DMS79 treated with DMSO at 0.1 percent for 48 hours (cell line): ENCODE results near the gene MGMT.

Source experiments
- DNase-seq: peaks from one replicate; lab custom pipeline; 2025; lab: John Stamatoyannopoulos, UW

The MGMT gene

DNA sequence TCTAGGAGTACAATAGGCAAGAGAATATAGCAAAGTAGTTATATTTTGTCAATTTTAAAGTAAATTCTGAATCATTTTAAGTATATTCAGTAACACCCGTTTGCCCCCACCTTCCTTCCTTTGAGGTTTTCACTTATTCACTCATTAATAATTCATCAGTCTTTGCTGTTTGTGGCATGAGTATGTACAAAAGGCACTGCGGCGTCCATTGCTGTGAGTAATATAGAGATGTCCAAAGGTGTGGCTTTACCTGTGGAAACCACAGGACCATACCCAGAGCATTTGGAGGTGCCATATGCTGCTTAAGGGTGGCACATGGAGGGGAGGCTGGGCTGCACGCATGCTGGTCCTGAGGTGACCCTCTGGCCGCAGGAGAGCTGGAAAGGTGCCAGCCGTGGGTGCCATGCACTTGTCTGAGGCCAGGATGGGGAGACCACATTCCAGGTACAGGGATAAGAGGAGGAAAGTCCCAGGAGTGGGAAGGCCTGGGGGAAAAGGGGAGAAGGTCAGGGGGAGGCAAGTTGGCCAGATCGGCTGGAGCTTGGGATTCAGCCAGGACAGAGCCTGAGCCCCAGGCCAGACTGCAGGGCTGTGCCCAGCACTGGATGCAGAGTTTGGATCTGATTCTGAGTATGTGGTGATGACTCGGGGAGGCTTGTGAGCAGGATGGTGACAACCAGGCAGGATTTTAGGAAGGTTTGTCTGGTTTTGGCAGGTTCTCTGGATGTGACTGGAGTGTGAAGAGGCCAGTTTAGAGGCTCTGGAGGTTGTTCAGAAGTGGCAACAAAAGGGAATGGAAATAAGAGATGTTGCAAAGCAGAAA is 223.4 kb downstream of the MGMT start:
- no peak for DNase-seq

DNA sequence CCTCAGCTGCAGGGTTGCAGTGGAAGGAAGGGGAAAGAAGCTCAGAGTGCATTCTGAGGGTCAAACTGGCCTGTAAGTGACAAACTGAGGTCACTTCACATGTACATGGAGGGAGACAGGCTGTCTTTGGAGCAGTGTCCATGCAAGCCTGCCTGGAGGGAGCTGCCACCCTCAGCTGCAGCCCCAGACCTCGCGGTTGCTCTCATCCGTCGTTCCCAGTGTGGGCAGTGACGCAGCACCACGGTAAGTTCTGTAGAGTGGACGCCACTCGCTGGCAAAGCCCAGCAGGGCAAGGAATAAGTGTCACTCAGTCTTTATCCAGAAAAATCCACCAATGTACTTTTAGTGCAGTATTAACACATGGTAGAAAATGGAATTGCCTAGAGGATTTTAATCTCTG is 225.7 kb downstream of the MGMT start:
- DNase-seq: no peak

DNA sequence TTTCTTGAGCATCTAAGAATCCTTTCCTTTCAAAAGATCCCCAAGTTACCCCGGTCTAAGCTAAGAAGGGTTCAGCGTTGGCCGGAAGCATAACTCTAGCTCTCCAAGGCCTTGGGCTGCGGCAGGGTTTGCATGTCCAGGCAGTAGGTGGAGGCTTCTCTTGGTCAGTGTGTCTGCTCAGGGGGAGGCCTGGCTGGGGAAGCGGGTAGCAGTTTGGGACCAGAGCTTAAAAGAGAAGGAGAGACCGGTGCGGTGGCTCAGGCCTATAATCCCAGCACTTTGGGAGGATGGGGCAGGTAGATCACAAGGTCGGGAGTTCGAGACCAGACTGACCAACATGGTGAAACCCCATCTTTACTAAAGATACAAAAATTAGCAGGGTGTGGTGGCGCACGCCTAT is 226.3 kb downstream of the MGMT start:
- no peak for DNase-seq

DNA sequence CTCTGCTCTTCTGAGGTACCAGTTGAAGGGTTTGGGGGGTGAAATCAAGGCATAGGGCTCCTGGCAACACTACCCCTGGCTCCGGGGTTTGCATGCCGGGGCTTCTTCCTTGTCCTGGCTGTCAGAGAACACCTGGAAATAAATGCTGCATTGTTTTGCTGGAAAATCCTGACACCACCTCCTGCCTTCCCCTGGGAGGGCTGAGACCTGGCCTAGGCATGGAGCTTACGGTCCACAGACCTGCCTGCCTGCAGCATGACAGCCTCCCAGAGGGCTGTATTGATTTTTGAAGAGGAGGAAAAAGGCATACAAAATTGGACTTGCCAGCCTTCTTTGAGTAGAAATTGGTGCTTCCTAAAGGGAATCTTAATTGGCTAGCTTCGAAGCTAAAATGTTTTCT is 227.1 kb downstream of the MGMT start:
- DNase-seq: no peak

DNA sequence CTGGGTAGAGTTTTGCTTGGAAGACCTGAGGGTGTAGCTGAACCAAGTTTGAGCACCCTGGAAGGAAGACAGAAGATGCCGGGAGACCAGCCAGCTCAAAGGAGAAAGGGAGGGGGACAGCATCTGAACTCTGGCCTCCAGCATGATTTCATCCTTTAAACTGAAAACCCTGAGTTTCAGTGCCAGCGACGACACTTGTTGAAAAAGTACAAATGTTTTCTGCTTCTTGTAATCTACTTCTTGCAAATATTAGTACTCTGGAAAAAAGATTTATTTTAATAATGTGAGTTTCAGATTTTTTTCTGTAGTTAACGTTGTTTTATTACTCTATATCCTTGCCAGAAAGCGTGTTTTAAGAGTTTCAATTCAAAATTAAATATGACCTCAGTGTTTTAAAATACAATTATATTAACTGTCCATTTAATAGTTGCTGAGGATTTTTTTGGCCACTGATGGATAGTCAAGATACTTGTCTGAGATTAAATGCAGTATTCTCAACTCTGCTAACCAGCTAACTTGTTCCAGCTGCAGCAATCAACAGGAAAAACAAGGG is 227.7 kb downstream of the MGMT start:
- no peak for DNase-seq

DNA sequence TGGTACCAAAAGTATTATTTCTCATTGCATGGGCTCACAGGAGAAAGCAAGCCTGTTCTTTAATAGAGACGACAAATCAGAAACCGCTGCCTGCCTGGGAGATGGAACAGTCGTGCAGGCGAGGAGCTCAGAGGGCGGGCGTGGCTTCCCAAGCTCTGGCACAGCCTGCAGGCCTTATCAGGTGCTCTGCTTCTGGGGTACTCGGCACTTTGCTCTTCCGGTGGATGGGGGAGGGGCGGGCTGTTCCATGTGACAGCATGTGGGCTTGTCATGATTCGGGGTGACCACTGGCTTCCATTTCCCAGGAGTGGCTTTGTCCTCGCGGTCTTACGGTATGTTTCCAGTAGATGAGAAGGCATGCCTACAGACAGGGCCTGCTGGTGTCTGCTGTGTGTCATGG is 228.6 kb downstream of the MGMT start:
- DNase-seq: no peak

DNA sequence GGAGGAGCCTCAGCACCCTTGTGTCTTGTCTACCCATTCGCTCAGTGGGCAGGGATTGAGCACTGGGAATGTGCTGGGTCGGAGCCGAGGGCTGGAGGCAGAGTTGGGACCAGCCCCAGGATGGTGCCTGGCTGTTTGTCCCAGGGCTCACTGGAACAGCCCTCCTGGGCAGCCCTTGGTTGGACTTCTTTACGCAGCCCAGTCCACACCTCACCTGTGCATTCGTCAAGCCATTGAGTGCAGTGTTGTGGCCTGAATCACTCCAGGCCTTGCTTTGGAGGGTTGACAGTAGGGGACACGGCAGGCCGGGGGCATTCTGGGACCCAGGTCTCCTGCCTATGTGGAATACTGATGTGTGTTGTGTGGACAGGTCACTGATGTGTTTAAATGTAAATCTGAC is 229.6 kb downstream of the MGMT start:
- no peak for DNase-seq

DNA sequence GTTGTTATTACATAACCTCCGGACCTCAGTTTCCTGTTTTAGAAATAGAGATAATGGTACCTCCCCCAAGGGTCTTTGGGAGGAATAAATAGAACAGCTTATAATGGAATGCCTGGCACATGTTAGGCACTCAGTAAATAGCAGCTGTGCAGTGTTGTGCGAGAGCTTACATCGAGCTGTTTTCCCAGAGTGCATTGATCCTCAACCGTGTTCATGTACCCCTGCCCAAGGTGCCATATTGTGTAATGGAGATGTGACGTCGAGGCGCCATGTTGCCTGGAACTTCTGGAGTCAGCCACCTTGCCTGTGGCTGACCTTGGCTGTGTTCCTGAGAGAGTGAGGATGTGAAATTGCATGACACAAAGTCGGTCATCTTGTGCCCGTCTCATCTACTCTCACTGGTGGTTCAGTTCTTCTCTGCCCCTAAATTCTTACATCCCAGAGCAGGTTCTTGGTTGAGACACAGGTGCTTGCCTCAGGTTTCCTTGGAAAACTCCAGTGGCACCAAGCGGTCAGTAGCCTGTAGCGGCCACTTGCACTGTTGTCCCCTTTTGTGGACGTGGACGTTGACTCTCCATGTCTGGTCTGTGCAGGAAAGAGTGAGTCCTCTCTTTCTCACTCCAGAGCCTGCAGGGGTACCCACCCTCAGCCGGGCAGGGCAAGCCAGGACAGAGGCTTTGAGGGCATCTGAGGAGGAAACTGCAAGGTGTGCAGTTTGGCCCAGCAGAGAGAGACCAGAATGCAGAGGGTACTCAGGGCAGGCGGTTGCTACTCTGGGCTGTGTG is 230.6 kb downstream of the MGMT start:
- DNase-seq: no peak

DNA sequence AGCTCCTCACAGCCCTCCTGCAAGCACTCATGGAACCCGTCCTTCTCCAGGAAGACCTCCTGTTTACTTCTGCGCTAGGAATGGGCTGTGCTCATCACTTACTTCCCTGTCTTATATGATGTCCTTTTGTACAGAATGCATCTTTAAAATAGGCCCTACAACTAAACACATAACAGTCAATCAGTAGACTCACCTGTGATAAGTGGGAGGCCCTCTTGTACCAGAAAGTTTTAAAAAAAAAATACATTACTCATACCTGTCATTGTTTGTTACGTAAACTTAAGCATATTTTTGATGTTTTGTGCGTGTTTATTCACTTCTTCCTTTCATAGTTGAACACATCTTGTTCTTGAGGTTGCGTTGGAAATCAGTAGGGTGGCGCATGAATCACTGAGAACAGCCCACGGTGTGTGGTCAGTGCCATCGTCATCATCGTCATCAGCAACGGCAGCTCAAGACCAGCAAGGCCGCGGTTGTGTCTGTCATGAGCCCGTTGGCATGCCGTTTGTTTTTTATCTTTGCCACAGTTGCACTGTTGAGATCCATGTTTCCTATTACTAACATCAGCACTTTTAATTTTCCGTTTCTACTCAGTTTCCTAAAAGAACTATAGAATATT is 232.8 kb downstream of the MGMT start:
- no peak for DNase-seq

DNA sequence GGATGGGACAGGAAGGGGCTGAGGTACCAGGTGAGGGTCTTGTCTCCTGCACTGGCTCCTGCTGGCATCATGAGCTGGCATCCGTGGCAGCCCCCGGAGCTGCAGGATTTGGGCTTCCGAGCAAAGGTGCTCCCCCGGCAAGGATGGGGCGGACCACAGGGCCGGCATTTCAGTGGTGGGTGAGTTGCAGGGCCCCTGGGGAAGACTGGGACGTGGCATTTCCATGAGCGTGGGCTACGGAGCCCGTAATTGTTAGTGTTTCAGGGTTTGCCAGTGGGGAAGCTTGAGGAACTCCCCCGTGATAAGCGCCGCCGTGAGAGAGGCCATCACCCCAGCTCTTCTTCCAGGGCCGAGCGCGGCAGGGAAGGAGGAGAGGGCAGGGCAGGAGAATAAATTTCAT is 235.6 kb downstream of the MGMT start:
- DNase-seq: no peak

DNA sequence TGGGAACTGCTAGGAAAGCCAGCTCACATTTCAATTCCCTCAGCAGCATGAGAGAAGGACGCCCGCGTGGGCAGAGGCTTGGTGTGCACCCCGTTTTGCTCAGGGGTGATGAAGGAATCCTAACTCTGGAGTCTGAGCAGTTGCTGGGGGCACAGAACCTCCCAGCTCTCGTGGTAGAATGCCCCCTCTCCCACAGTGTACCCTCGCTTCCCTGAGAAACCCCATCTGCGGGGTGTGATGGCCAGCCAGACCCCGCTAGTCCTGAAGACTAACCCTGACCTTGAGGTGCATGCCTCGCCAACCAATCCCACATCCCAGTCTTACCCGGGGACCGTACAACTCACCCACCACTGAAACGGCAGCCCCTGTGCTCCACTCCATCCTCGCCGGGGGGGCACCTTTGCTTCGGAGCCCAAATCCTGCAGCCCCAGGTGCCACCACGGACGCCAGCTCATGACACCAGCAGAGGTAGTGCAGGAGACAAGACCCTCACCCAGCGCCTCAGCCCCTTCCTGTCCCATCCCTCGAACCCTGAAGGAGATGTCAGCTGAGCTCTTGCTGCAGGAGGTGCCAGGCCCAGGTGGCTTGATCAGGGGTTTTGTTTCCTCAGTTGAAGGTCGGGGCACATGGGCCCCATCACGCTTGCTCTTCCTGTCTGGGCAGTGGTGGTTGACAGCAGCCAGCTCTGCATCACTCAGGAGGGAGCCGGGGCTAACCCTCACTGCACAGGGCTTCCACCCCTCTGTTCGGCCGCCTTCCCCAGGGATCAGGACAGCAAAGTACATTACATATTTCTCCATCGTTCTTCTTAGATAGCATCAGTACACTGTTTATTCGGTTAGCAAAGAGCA is 236.5 kb downstream of the MGMT start:
- DNase-seq: no peak

DNA sequence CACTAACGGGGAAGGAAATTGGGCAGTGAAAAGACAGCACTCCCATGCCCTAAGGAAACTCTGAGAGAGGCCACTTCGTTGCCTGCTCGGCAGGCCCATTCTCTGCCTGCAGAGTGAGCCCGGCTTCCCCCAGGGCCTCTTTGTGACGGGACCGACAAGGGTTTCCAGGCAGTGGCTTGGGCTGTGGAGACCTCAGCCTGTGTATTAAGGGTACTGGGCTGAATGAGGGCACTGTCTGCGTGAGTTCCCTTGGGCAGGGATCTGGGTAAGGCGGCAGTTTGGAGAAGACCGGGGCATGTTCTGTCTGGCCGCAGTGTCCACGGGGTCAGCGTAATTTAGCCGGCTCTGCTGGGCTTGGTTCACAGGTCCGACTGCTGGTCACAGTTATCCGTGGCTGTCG is 237.2 kb downstream of the MGMT start:
- DNase-seq: no peak

DNA sequence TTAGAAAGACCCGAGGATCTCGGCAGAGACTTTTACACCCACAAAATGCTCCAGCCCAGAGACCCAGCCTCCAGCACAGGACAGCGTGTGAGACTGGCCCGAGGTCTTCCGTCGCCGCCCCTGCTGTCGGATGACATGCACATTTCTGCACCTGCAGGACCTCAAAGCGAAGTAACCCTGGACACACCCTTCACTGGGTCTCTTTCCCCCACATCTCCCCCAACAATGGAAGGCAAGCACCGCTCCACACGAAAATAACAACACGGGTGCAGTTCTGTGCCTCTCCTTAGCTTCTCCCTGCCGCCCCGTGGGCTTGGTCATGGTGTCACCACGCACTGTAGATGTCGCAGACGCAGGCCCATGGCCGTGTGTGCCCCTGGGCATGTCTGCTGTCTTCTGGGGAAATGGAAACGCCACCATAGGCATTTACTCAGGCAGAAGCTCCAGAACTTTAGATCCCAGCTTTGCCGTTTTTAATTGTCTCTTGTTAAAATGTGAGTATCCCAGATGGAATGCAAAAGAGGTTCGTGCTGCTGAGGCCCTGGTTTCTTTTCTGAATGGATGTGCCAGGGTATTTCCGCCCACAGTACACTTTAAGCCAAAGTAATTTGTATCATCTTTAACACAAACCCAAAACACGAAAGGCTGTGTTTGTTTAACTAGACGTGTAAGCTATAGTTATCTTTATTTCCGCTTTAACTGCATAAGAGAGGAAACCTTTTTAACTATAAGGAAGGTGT is 237.9 kb downstream of the MGMT start:
- DNase-seq: no peak

DNA sequence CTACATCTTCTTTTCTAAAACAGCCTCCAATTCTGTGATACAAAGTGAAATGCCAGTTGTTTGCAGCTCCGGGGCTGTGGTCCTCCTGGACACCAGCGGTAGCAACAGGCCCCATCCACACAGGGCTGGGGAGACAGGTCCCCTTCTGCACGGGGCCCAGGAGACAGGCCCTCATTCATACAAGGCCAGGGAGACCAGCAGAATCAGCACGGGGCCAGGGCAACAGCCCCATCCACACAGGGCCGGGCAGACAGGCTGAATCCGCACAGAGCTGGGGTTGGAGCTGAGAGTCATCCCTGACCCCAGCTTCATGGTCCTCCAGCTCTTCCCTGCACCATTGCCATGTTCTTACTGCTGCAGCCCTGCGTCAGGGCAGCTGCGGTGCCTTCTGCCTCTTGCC is 238.6 kb downstream of the MGMT start:
- no peak for DNase-seq

DNA sequence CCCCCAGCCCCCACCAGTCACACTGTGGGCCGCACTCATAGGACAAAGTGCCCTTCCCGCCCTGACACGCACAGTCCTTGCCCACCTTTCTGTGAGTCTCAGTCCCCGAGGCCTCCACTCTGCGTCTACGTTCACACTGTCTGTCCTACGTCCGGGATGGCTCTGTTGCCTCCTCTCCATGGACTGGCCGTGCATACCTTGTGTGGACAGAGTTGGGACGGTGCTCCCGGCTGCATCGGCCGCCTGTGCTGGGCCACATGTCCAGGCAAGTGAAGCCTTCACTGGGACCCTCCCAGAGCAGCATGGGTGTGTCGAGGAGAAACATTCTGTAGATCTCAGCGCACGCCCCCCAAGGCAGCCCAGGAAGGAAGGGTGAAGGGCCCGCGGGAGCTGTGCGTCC is 239.0 kb downstream of the MGMT start:
- DNase-seq: no peak

DNA sequence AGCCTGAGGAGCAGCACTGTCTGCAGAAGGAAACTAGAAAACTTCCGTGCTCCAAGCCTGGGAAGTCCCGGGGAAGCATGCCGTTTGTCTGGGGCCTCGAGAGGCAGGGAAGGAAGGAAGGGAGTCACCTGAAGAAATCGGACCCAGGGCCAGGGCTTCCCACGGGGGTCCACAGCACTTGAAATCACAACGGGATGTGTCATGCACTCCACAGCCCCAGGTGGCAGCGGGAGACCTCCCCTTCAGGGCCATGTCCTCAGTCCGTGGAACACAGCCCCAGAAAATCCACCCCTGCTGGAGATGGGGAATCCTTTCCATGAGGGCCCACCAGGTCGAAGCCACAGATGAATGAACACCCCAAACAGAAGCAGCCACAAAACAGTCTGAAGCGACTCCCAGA is 239.5 kb downstream of the MGMT start:
- DNase-seq: no peak

DNA sequence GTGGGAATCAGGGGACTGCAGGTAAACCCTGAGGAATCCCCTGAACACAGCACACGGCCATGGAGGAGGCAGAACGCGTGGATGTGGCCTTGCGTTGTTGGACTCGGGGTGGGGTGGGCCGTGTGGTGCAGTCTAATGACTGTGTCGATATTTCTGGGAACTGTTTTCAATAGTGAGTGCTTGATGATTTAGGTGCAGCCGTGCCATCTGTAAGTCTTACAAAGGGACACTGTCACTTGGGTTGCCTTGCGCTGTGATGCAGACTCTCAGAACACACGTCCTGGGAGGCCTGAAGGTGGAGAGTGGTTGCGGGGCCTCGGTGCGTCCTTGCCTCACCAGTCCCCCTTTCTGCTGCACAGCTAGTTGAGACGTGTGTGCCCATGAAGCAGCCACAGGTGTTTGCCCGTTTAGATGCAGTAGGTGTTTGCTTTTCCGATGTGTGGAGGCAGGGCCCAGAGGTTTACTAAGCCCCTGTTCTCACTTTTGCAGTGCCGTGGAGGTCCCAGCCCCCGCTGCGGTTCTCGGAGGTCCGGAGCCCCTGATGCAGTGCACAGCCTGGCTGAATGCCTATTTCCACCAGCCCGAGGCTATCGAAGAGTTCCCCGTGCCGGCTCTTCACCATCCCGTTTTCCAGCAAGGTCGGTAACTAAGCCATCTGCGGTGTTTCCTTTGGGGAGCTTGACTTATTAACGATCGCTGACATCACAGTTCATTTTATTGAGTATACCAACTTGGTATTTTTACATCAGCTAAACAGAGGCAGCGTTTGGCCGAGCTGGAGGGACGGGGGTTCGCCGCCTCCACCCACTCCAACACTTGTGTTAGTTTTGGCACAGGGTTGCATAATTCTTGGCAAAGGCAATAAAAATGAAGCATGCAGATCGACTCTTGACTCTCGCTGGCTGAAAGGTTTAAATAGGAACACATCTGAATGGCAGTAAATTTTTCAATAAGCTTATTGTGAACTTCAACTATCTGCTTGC is 240.7 kb downstream of the MGMT start:
- peak; percentile 59 for DNase-seq

DNA sequence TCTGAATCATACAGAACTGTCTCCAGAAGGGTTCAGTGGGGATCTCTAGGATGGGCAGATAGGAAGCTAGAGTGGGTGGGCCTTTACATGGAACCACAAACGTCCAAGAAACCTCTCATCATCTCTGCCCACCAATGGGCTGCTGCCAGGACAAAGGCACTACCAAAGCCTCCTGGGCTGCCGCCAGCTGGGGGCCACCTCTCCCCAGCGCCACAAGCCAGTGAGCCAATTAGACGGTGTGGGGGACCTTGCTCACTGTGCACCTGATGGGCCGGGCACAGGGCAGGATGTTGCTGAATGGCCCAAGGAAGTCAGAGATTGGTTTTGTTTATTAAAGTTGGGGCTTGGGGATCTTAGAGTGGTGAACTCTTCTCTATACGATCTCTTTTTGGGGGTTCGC is 242.1 kb downstream of the MGMT start:
- DNase-seq: no peak

DNA sequence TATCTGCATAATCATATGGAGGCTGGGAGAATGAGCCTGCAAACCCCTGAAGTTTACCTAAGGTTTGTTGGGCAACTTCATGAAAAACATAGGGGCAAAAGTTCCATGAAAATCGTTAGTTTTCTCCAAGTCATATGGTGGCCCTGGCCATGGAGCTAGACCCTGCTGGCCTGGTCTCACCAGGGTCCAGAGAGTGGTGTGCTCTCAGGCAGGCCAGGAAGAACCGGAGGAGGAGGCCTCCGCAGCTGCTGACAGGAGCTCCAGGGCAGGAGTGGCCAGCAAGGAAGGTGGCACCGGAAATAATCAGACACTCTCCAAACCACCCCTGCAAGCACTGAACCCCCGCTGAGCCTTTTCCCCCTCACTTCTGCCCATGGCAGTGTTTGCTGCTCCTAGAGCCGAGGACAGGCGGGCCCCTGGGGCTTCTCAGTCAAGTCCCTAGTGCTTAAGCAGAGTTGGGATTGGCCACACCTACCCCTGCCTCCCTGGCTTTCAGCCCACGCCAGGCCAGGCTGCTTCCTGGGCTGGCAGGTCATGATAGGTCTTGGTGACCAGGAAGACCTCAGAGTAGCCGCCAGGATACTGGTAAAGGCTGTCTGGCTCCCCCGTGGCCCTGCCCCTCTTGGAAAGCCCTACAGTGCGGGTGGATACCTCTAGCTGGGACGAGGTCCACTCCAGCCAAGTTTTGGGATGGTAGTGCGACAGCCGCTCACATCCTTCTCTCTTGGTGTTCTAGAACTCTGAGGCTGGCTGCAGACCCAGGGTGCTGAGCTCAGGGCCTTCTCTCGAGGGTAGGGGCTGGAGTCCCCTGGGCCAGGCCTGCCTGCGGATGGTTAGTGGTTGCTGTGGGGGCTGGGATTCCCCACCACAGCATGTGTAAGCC is 242.8 kb downstream of the MGMT start:
- DNase-seq: no peak
